ENCODE data around the gene ARID3B. TPM values are rescaled to one million over a fixed set of nuclear protein-coding genes. Genes with fewer than 3 reads are reported as not detected.
"Not testable (repeated sequence)": the region's sequence is repeated elsewhere in the genome, so short reads cannot be mapped to it uniquely, and the experiment has no call there.

Gene ARID3B
- 10 to 100 TPM in 4 of 5 donors, 1 to 10 TPM in 1; 8.6 to 11.3 (median 10.9) TPM for polyA plus RNA-seq (ENCODE audit: insufficient read depth in 1 of 5, insufficient read length in 5 of 5, low replicate concordance in 1 of 5)
- long read RNA-seq, donor 1 = 0 reads
- long read RNA-seq, donor 2 = 0 reads
- long read RNA-seq, donor 3, full-length matches to known transcripts = 3 of 3 reads
- long read RNA-seq, donor 3, partial matches to known transcripts = 0 of 3 reads
- long read RNA-seq, donor 3, other reads (novel, unspliced or antisense) = 0 of 3 reads
- long read RNA-seq, donor 4, partial matches to known transcripts = 0 of 1 reads
- long read RNA-seq, donor 4, other reads (novel, unspliced or antisense) = 0 of 1 reads
- long read RNA-seq, donor 5, partial matches to known transcripts = 0 of 2 reads
- long read RNA-seq, donor 5, other reads (novel, unspliced or antisense) = 0 of 2 reads
- long read RNA-seq, donor 6, full-length matches to known transcripts = 1 of 1 reads
- long read RNA-seq, donor 6, partial matches to known transcripts = 0 of 1 reads
- long read RNA-seq, donor 6, other reads (novel, unspliced or antisense) = 0 of 1 reads
- long read RNA-seq, donor 7, full-length matches to known transcripts = 1 of 1 reads
- long read RNA-seq, donor 7, partial matches to known transcripts = 0 of 1 reads
- long read RNA-seq, donor 7, other reads (novel, unspliced or antisense) = 0 of 1 reads
- long read RNA-seq, donor 8, full-length matches to known transcripts = 1 of 1 reads
- long read RNA-seq, donor 8, partial matches to known transcripts = 0 of 1 reads
- long read RNA-seq, donor 8, other reads (novel, unspliced or antisense) = 0 of 1 reads

- DNase-seq = peak; percentile 93 to 95
Measured at GRCh38 chr15:74540761-74541493, at the start of gene ARID3B. TSS of gene ARID3B (plus strand) at chr15:74541220. CDS start at chr15:74543937, 2,717 bp downstream.

GRCh38 chr15:74496648-74497047 is 44.4 kb upstream of the ARID3B start:
- DNase-seq = no peak

- DNase-seq = no peak
Measured at GRCh38 chr15:74497584-74497983, 43.4 kb upstream of the ARID3B start.

- no peak for DNase-seq
Measured at GRCh38 chr15:74499366-74499765, 41.7 kb upstream of the ARID3B start.

GRCh38 chr15:74500401-74500800 is 40.6 kb upstream of the ARID3B start:
- DNase-seq = no peak

GRCh38 chr15:74502301-74502700 is 38.7 kb upstream of the ARID3B start:
- no peak for DNase-seq

GRCh38 chr15:74504418-74504817 is 36.6 kb upstream of the ARID3B start:
- DNase-seq = no peak

- DNase-seq = no peak
Measured at GRCh38 chr15:74504836-74505235, 36.2 kb upstream of the ARID3B start.

GRCh38 chr15:74505837-74506514 is 35.0 kb upstream of the ARID3B start:
- DNase-seq = no peak

GRCh38 chr15:74506515-74506840 is 34.5 kb upstream of the ARID3B start:
- no peak for DNase-seq

GRCh38 chr15:74511583-74511982 is 29.4 kb upstream of the ARID3B start:
- no peak for DNase-seq

GRCh38 chr15:74514059-74514458 is 27.0 kb upstream of the ARID3B start:
- not testable (repeated sequence) for DNase-seq

- no peak for DNase-seq
Measured at GRCh38 chr15:74517096-74517495, 23.9 kb upstream of the ARID3B start.

- no peak for DNase-seq
Measured at GRCh38 chr15:74519311-74519710, 21.7 kb upstream of the ARID3B start.

GRCh38 chr15:74520407-74520806 is 20.6 kb upstream of the ARID3B start:
- no peak for DNase-seq

- no peak for DNase-seq
Measured at GRCh38 chr15:74523982-74524381, 17.0 kb upstream of the ARID3B start.

GRCh38 chr15:74525309-74525708 is 15.7 kb upstream of the ARID3B start:
- no peak for DNase-seq

- DNase-seq = no peak
Measured at GRCh38 chr15:74525945-74526344, 15.1 kb upstream of the ARID3B start.

- DNase-seq = no peak
Measured at GRCh38 chr15:74528876-74529275, 12.1 kb upstream of the ARID3B start.

- DNase-seq = no peak
Measured at GRCh38 chr15:74529921-74530320, 11.1 kb upstream of the ARID3B start.

- DNase-seq = no peak
Measured at GRCh38 chr15:74530771-74531143, 10.3 kb upstream of the ARID3B start.

All from right lung (tissue), 10 donors.